Measurements from ENCODE around the gene NUP205.
A peak's percentile ranks its signal among the peaks of the same experiment; 100 is the strongest.

DNA sequence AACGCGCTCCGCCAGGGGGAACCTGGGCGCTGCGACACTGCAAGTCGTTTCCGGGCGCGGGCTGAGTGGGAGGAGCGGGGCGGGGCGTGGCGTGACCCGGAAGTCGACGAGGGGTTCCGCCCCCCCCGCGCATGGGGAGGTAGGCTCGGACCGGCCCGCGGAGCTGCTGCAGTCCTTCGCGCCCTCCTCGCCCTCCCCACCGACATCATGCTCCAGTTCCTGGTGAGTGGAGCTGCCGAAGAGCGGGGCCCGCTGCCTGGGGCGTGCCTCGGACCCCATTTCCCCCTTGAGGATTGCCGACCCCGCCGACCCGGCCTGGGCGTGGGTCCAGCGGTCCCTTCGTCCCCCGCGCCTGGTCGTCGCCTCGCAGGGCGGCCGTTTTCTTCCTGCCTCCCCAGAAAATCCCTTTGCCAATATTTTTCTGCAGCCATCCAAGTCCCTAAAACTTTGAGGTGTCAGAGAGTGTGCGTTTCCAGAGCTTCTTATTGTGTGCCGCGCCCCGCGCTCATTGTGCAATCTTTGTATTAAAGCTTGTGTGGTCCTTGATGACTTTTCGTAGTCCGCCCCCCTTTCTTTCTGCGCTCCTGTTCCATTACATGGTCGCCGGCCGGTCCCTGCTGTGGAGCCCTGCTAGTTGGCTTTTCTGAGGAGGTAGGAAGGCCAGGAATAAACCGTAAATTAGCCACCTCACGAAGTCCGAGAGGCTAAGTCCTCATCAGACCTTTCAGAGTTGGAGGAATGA lies 104.8 kb downstream of the NUP205 start, which contains the start of gene STMP1:
- peak; percentile 81 to 87 for TF ChIP-seq POLR2A (IDR thresholded peaks at IDR 0.05)
- TF ChIP-seq, protein P1, sequence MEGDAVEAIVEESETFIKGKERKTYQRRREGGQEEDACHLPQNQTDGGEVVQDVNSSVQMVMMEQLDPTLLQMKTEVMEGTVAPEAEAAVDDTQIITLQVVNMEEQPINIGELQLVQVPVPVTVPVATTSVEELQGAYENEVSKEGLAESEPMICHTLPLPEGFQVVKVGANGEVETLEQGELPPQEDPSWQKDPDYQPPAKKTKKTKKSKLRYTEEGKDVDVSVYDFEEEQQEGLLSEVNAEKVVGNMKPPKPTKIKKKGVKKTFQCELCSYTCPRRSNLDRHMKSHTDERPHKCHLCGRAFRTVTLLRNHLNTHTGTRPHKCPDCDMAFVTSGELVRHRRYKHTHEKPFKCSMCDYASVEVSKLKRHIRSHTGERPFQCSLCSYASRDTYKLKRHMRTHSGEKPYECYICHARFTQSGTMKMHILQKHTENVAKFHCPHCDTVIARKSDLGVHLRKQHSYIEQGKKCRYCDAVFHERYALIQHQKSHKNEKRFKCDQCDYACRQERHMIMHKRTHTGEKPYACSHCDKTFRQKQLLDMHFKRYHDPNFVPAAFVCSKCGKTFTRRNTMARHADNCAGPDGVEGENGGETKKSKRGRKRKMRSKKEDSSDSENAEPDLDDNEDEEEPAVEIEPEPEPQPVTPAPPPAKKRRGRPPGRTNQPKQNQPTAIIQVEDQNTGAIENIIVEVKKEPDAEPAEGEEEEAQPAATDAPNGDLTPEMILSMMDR (IDR thresholded peaks at IDR 0.05), result peak; percentile 80 to 91 (median 85)

Data from Peyer's patch (tissue), 4 donors.